Measurements from ENCODE around the gene GOLGA6L1. TPM values are rescaled to one million over a fixed set of nuclear protein-coding genes. Genes with fewer than 3 reads are reported as not detected.

Gene GOLGA6L1
- total RNA-seq, 1 experiment from 2014 or later: not detected

- H3K27ac ChIP-seq (ENCODE audit: low read depth, low read length): no peak overlapping the region
- no peak overlapping the region for H3K4me2 ChIP-seq (ENCODE audit: low read length)
- POLR2A ChIA-PET: no interaction called here
- TF ChIP-seq, protein P1, sequence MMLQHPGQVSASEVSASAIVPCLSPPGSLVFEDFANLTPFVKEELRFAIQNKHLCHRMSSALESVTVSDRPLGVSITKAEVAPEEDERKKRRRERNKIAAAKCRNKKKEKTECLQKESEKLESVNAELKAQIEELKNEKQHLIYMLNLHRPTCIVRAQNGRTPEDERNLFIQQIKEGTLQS (IDR thresholded peaks at IDR 0.05): no peak
- TF ChIP-seq, protein P2, sequence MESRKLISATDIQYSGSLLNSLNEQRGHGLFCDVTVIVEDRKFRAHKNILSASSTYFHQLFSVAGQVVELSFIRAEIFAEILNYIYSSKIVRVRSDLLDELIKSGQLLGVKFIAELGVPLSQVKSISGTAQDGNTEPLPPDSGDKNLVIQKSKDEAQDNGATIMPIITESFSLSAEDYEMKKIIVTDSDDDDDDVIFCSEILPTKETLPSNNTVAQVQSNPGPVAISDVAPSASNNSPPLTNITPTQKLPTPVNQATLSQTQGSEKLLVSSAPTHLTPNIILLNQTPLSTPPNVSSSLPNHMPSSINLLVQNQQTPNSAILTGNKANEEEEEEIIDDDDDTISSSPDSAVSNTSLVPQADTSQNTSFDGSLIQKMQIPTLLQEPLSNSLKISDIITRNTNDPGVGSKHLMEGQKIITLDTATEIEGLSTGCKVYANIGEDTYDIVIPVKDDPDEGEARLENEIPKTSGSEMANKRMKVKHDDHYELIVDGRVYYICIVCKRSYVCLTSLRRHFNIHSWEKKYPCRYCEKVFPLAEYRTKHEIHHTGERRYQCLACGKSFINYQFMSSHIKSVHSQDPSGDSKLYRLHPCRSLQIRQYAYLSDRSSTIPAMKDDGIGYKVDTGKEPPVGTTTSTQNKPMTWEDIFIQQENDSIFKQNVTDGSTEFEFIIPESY (IDR thresholded peaks at IDR 0.05; ENCODE audit: extremely low read depth, insufficient replicate concordance, low read length): no peak
- TF ChIP-seq CTCF (IDR thresholded peaks at IDR 0.05 in 2 of 3, conservative IDR thresholded peaks at IDR 0.05 in 1 of 3; ENCODE audit: borderline replicate concordance in 1 of 3, insufficient read depth in 1 of 3, low read depth in 2 of 3, low read length in 2 of 3): no peak
- no peak for TF ChIP-seq SP1 (IDR thresholded peaks at IDR 0.05; ENCODE audit: low read depth)
- no peak for TF ChIP-seq SIN3A (IDR thresholded peaks at IDR 0.05; ENCODE audit: low read depth)
- TF ChIP-seq ZFX (IDR thresholded peaks at IDR 0.05): no peak
- TF ChIP-seq, protein P3, sequence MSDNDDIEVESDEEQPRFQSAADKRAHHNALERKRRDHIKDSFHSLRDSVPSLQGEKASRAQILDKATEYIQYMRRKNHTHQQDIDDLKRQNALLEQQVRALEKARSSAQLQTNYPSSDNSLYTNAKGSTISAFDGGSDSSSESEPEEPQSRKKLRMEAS (IDR thresholded peaks at IDR 0.05): no peak
- TF ChIP-seq TCF7L2 (IDR thresholded peaks at IDR 0.05; ENCODE audit: borderline replicate concordance, extremely low read depth, insufficient read depth, insufficient read length): no peak
- no peak for TF ChIP-seq RAD21 (IDR thresholded peaks at IDR 0.05; ENCODE audit: low read depth)
- BruUV-seq (replicated peaks): no TSS peak
- H3K4me3 ChIP-seq (replicated peaks in 1 of 2; ENCODE audit: low read depth in 1 of 2, low read length in 2 of 2): no peak overlapping the region
- no peaks in the 10 kb centered on the region for H3K9me2 ChIP-seq (ENCODE audit: insufficient read depth)
- H4K20me1 ChIP-seq (ENCODE audit: insufficient read depth): no peaks in the 10 kb centered on the region
- DNase-seq (ENCODE audit: low read depth, low spot score) (no peak), ATAC-seq (no peak)
- no peaks in the 10 kb centered on the region for H3K9me3 ChIP-seq (ENCODE audit: control insufficient read depth in 1 of 2, insufficient read depth in 1 of 2, low read depth in 1 of 2, low read length in 2 of 2)
- CTCF ChIA-PET: no interaction called here
- no peak overlapping the region for H2AFZ ChIP-seq (ENCODE audit: low read depth, low read length, poor library complexity, severe bottlenecking)
- RAD21 ChIA-PET (ENCODE audit: low non-redundant PET in 1 of 2, low total read pairs in 2 of 2, uncharacterized antibody in 2 of 2, unreplicated experiment in 2 of 2): no interaction called here
- no peaks in the 10 kb centered on the region for H3K4me1 ChIP-seq (ENCODE audit: control insufficient read depth in 1 of 2, insufficient read depth in 2 of 2, low read length in 2 of 2)
- 0 out of 2 replicates have a peak, but pooled peaks cover 6% of the 10 kb centered on the region for H3K27me3 ChIP-seq (ENCODE audit: insufficient read depth, low read length)
- no peaks in the 10 kb centered on the region for H3K79me2 ChIP-seq (ENCODE audit: insufficient read depth, low read length)
- H3K36me3 ChIP-seq (ENCODE audit: control insufficient read depth in 1 of 2, insufficient read depth in 2 of 2, low read length in 2 of 2): no peaks in the 10 kb centered on the region
- intact Hi-C loops (cut with micrococcal nuclease): no loop called here
- H3K9ac ChIP-seq (ENCODE audit: low read length): no peak overlapping the region
These were observed 18.4 kb downstream of the GOLGA6L1 start for GRCh38 chr15:23118208-23118607.
